NCI-H1105 (cell line): Measurements from ENCODE around the gene GABBR2.
"Not testable (repeated sequence)": the region's sequence is repeated elsewhere in the genome, so short reads cannot be mapped to it uniquely, and the experiment has no call there.

Experiments
- DNase-seq: peaks from one replicate; lab custom pipeline; 2025; lab: John Stamatoyannopoulos, UW

The GABBR2 gene

GRCh38 chr9:98686961-98687855 lies 21.5 kb downstream of the GABBR2 start:
- no peak for DNase-seq

- DNase-seq, result not testable (repeated sequence)
These were observed 23.9 kb downstream of the GABBR2 start for GRCh38 chr9:98684816-98685215.

DNA sequence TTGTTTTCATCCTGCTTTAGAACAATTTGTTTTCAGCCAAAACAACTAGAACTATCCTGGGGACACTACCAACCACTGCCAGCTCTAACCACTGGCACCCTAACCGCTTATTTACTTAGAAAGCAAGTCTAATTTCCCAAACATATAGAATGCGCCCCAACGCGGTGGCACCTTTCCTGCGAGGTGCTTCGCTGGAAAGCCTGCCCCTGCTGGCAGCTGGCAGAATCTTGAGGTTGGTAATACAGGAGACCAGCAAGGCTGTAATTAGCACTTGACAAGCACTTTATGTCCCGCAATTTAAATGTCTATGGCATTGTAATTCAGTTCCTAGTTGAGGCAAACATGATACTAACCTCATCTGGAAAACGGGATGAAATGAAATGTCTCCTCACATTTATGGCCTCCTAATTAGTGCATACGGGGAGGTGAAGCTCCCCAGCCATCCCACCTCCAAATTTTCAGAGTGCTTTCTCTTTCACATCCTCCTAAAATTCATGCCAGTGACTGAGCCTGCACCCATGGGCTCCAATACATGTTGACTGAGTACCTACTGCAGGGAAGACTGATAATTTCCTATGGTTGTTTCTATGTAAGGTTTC lies 30.4 kb downstream of the GABBR2 start:
- DNase-seq, result no peak

GRCh38 chr9:98673681-98674080 lies 35.1 kb downstream of the GABBR2 start:
- DNase-seq, result no peak

- DNase-seq, result no peak
These were observed 41.6 kb downstream of the GABBR2 start for GRCh38 chr9:98667005-98667640.

DNA sequence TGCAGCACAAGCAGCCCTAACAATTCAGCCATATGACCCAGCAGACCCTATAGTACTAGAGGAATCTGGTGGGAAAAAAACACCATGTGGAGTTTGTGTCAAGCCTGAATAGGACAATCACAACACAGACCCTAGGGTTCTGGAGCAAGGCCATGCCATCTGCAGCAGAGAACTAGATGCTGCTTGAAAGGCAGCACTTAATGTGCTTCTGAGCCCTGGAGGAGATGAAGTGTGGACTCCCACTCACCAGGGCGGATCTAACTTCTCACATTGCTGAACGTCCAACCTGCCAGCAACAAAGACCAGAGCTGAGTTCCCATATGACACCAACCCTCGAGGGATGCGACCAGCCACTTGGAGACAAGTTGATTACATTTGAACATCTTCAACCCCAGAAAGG lies 43.2 kb downstream of the GABBR2 start:
- DNase-seq, result no peak

DNA sequence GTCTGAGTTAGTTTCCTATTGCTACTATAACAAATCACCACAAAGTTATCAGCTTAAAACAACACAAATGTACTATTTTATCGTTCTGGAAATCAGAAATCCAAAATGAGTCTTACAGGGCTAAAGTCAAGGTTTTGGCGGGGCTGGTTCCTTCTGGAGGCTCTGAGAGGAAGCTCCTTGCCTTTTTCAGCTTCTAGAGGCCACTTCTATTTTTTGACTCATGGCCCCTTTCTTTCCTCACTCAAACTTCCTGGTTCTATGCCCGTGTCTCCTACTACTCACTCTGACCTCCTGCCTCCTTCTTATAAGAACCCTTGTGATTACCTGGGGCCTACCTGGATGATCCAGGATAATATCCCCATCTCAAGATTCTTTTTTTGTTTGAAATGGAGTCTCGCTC lies 48.2 kb downstream of the GABBR2 start:
- DNase-seq, result no peak

- no peak for DNase-seq
These were observed 49.8 kb downstream of the GABBR2 start for GRCh38 chr9:98658951-98659351.

DNA sequence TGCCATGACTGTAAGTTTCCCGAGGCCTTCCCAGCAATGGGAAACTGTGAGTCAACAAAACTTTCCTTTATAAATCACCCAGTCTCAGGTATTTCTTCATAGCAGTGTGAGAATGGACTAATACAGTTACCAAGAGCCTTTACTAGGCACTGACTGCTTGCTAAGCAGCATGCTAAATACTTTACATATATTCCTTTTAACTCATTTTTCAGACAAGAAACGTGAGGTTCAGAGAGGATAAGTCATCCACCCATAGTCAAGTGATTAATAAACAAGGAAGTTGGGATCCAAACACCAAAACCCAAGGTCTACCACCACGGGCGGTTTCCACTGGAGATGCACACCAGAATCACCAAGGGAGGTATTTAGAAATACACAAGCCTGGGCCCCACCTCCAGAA lies 50.8 kb downstream of the GABBR2 start:
- DNase-seq, result no peak

DNA sequence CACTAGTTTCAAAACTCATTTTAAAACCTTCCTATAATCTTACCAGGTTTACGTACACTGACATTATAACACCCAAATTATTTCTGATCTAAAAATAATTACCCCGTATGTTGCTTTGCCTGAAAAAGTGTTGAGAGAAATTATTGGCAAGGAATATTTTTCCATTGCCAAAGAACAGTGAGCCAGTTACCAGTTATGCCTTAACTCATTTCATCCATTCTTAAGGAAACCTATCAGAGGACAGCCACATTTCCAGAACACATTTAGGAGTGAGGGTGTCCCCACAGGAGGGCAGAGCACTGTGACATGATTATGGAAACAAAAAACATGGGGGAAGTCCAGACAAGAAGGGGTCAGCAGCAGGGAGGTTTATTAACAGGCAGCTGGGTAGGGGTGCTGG lies 52.2 kb downstream of the GABBR2 start:
- DNase-seq, result no peak

DNA sequence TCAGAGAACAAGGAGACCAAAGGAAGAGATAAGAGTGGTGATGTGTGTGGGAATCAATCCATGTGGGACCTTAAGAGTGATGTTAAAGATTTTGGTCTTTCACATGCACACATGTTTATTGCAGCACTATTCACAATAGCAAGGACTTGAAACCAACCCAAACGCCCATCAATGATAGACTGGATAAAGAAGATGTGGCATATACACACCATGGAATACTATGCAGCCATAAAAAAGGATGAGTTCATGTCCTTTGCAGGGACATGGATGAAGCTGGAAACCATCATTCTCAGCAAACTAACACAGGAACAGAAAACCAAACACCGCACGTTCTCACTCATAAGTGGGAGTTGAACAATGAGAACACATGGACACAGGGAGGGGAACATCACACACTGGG lies 53.3 kb downstream of the GABBR2 start:
- DNase-seq, result not testable (repeated sequence)

DNA sequence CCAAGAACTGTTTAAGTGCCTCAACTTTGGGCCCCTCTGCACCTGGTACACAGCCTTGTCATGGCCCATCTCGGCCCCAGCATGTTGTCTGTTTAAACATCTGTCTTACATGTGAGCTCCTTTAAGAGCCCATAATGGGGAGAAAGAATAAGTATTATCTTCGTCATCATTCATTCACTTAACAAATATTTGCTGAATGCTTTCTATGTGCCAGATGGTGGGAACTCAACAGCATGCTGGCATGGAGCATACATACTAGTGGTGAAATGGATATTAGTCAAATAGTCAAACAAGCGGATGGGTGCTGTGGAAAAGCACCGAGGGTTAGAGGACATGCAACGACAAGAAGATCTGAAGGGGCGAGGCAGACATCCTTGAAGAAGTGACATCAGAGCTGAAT lies 54.5 kb downstream of the GABBR2 start:
- DNase-seq, result no peak

DNA sequence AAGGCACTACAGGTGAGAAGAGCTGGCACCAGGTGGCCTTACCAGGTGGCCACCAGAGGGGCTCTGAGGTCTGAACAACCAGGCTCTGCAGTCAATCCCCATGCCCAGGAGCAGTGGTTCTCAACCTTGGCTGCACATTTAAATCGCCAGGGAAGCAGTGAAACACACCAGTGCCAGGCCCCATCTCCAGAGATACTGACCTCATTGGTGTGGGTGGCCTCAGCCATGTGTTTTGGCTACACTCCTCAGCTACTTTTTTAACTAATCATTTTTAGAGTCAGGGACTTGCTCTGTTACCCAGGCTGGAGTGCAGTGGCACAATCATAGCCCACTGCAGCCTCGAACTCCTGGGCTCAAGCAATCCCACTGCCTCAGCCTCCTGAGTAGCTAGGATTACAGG lies 56.0 kb downstream of the GABBR2 start:
- DNase-seq, result no peak

DNA sequence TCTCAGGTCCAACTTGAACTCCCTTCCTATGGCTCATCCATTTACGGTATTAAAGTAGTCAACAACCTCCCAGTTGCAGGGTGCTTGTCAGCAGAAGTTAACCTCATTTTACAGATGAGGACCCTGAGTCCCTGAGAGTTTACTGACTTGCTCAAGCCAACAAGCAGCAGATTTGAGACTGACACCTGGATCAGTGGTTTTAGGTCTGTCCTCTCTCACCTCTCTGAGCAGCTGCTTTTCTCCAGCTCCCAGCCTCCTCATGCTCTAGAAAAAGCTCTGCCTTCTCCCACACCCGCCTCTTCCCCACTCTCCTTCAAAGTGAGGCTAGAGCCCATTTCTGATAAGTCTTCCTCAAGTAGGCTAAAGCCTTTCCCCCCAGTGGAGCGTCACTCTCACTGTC lies 56.4 kb downstream of the GABBR2 start:
- no peak for DNase-seq

DNA sequence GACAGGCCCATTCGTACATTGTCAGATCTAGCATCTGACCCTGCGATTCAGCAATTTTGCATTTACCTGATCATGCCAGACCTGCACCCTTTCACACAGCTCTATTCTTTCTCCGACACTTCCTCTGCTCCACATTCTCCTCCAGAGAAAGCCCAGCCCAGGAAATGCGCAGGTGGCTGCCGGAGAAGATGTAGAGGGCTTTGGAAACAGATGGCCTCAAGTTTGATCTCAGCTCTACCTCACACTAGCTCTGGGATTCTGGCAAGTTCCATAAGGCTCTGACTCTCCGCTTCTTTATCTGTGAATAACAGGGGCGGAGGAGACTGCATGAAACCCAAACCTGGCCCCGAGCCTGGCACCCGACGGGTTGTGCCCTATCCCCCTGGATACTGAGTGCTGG lies 61.5 kb downstream of the GABBR2 start:
- no peak for DNase-seq

DNA sequence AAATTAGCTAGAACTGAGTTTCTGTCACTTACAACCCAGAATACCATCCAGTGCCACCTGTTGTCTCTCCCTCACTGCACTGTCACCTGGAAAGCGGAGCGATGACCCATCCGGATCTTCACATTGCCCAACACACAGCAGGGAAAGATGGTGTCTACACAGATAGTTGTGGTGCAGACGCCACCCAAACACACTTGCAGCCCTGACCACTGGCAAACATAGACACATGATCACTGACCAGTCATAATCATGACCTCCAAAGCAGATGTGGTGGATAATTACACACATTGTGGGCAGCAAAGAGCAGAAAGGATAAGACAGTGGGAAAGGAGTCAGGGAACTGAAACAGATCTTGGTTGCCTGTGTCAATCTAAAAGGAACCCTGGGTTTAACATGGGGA lies 64.7 kb downstream of the GABBR2 start:
- DNase-seq, result no peak

DNA sequence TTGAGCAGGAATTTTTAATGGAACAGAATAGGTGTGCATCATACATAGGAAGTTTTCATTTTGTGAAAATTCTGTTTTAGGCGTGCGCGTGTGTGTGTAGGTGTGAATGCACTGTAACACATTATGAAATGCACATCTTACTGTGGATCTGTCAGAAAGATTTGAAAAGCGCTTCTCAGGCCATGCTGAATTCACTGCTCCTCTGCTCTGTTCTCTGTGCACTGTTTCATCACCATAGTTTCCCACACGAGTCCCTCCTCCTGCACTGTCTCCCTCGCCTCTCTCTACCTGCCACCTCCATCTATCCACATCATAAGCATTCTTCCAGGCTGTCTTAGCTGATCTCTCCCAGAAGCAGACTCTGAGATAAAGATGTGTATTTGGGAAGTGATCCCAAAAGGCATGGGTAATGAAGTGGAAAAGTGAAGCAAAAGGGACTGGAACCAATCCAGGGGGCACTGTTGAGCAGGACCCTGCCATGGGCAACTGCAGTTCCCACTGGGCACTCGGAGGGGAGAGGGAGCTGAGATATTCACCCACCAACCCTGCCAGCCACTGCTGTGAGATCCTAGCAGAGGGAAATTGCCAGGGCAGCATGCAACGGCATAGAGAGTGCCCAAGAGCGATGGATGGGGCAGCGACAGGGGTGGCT lies 65.9 kb downstream of the GABBR2 start:
- no peak for DNase-seq

DNA sequence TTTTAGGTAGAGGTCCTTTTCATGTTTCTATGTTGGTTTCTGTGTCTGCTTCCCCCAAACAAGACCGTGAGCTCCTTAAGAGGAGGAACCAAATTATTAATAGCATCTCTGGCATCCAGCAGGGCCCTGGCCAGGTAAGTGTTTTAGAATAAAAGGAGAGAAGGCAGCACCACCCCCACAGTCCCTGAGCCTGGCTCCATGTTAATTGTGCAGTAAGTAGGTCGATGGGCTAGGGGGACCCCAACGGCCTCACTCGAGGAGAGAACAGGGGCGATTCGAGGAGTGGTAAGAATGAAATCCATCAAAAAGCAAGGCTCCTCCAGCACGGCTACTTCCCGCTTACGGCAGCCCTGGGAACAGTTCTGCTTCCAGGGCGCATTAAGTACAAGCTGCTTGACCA lies 67.0 kb downstream of the GABBR2 start:
- no peak for DNase-seq

DNA sequence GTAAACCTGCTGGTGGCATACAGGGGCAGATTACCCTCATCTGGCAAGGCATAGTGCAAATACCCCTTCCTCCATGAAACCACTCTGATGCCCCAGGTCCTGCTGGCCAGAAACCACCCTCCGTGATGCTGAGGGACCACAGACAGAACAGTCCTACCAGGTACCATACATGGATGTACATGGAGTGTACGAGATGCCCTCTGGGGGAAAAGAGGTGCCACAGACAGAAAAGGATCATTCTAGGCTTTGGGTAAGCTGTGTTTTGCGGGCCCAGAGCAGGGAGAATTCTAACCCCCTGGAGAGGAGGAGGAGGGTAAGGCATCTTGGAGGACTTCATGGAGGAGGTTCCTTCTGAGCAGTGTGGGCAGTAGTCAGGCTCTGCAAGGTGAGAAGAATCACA lies 68.3 kb downstream of the GABBR2 start:
- no peak for DNase-seq

- DNase-seq, result no peak
These were observed 69.6 kb downstream of the GABBR2 start for GRCh38 chr9:98639133-98639532.

DNA sequence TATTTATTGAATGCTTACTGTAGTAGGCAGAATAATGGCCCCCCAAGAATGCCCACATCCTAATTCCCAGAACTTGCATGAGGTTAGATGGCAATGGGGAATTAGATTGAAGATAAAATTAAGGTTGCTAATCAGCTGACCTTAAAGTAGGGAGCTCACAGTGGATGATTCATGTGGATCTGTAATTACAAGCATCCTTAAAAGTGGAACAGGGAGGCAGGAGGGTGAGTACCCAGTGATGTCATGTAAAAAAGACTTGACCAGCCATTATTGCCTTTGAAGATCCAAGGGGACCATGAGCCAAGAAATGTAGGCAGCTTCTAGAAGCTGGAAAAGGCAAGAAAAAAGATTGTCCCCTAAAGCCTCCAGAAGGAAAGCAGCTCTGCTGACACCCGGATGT lies 71.4 kb downstream of the GABBR2 start:
- no peak for DNase-seq

DNA sequence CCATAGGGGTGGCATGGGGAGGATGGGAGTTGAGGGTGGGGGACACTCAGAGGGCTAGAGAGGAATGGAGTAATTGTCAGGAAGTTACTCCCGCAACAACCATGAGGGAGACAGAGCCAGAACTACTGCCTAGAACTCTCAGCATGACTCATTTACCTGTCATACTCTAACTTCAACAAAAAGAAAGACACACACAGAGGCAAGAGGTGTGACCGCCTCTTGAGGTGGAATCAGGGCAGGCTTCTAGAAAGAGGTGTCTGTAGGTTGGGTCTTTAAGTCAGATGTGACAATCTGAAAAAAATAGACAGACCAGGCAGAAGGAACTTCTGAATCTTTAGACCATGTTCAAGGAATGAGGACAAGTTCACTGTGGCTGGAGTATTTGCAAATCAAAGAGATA lies 73.4 kb downstream of the GABBR2 start:
- DNase-seq, result no peak
